Activated CD8-positive, alpha-beta memory T cell treated with anti-CD3 and anti-CD28 coated beads, Interleukin-2, amount 50 U/mL, for 1 hour (primary cell): Measurements from ENCODE around the gene HOXC11.
A peak's percentile ranks its signal among the peaks of the same experiment; 100 is the strongest.

Experiments used
- DNase-seq: peaks from one replicate; pipeline ENCODE4 v3.0.0-alpha.2; 2020; ENCODE audit errors: extremely low read depth

HOXC11 gene

DNA sequence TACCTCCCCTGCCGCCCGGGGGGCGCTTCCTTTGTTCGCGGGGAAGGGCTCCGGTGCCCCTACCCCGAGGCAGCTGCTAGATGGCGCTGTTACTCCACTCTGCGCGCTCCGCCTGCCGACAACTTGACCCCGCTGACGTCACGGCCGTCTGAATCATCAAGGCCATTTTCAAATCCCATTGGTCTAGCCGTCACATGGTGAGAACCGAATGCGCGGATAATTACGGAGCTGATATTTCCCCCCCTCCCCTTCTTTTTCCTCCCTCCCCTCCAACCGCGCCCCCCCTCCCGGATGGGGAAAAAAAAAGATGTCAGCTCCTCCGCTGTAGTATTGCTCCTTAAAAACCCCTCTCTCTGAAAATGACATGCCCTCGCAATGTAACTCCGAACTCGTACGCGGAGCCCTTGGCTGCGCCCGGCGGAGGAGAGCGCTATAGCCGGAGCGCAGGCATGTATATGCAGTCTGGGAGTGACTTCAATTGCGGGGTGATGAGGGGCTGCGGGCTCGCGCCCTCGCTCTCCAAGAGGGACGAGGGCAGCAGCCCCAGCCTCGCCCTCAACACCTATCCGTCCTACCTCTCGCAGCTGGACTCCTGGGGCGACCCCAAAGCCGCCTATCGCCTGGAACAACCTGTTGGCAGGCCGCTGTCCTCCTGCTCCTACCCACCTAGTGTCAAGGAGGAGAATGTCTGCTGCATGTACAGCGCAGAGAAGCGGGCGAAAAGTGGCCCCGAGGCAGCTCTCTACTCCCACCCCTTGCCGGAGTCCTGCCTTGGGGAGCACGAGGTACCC is 12.2 kb downstream of the HOXC11 start, which contains the start of gene HOXC10:
Gene HOXC10 (plus strand): TSS at position 246 of the 791 bp plus-strand sequence. CDS start 114 bp downstream, at position 360.
- peak; percentile 55 for DNase-seq

DNA sequence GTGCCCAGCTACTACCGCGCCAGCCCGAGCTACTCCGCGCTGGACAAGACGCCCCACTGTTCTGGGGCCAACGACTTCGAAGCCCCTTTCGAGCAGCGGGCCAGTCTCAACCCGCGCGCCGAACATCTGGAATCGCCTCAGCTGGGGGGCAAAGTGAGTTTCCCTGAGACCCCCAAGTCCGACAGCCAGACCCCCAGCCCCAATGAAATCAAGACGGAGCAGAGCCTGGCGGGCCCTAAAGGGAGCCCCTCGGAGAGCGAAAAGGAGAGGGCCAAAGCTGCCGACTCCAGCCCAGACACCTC is 12.7 kb downstream of the HOXC11 start:
- no peak for DNase-seq

DNA sequence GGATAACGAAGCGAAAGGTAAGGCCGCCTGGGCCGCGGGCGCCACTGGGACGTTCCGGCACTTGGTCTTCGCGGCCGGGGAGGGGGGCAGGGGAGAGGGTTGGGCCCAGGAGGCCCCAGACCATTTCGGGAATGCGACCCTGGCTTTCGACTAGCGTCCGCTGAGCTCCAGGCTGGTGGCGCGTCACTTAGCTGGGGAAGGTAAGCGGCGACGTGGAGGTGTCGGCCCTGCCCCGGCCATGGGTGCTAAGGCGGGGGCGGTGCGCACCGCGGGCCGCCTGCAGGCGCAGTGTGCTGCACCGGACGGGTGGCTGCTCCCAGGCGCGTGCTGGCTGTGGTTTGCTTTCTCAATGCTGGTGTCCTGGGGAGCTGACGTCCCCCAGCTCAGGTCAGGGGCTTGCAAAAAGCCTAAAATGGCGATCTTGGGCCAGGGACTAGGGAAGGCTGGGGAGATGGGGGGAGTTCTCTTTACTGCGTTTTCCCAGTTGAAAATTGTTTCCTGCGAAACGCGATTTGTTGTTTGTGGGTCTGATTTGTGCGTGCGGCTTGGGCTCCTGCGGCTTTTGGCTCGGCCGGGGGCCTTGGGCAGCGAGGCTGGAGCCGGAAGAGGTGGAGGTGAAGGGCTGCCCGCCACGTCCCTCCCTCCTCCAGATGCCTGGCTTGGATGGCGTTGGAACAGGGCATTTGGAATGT is 13.2 kb downstream of the HOXC11 start:
- DNase-seq, result no peak

DNA sequence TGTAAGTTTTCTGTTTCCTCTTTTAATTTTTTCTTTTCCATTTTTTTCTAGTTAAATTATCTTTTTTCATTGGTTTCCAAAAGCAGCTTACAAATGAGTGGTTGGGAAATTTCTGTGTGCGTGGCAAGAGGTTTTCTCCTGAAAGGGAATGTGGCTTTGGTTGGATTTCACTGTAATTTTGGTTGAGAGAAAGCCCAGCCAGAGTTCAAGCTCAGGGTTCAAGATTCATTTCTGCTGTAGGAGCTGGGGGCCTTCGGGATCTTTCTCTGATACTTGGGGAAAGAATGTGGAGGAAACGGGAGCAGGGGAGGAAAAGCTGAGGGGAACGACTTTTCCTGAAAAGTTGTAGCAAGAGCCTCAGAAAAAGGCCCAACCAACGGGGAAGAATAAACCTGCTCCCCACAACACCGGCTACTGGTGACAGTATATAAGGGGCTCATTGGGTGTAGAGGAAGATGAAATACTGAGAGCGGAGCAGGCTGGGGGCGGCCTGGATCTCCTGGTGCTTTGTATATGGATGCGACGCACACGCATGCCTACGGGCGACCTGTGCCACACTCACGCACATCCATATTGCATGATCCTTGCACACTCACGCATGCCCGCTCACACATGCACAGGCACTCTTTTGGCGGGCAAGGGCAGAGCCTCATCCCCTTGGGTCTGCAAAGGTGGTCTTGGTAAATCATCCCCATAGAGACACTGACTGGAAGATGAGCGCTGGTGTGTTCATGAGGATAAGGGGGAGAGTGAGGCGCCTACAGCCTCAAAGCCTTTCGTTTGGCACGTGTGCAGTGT is 14.0 kb downstream of the HOXC11 start:
- no peak for DNase-seq

DNA sequence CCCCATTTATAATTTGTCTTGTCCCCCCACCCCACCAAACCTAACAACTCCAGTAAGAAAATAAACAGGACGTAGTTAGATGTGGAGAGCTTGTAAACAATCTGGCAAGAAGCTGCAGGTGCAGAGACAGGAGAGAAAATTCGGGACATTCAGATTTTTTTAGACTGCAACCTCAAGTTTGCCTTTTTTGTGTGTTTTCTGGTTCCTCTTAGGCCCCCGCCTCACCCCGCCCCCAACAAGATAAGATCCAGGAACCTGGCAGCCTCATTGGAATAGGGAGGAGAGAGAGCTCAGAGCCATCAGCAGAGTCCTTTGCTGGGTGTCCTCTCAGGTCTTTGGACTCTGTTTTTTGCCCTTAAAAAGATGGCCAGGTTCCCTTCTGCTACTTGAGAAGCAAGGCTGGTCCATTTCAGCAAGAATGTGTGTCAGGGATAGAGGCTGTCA is 14.9 kb downstream of the HOXC11 start:
- DNase-seq, result no peak

DNA sequence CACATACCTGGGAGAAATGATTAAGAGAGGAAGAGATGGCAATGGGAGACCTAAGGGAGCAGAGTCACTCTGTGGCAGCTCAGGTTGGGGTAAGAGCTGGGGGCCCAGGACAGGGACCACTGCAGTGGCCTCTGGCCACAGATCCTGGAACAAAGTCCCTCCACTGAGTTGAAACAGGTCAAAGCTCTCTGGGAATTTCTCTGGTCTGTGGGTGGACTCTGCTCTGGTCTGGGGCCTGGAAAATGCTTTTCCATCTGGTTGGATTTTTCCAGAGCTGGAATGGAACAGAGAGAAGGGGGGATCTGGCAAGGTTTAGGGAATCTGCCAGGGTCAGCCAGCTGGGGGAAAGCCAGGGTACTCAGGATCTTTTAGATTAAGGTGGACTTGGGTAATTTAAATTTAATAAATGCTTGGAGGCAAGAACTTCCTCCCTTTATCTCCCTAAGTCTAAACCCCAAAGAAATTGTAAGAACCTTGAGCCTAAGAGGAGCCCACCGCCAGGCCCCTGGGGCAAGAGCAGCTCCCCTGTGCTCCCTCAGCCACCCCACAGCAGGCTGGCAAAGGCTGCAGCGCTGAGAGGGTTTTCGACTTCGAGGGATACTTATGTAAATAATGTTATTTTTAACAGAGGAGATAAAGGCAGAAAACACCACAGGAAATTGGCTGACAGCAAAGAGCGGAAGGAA is 15.8 kb downstream of the HOXC11 start:
- no peak for DNase-seq

DNA sequence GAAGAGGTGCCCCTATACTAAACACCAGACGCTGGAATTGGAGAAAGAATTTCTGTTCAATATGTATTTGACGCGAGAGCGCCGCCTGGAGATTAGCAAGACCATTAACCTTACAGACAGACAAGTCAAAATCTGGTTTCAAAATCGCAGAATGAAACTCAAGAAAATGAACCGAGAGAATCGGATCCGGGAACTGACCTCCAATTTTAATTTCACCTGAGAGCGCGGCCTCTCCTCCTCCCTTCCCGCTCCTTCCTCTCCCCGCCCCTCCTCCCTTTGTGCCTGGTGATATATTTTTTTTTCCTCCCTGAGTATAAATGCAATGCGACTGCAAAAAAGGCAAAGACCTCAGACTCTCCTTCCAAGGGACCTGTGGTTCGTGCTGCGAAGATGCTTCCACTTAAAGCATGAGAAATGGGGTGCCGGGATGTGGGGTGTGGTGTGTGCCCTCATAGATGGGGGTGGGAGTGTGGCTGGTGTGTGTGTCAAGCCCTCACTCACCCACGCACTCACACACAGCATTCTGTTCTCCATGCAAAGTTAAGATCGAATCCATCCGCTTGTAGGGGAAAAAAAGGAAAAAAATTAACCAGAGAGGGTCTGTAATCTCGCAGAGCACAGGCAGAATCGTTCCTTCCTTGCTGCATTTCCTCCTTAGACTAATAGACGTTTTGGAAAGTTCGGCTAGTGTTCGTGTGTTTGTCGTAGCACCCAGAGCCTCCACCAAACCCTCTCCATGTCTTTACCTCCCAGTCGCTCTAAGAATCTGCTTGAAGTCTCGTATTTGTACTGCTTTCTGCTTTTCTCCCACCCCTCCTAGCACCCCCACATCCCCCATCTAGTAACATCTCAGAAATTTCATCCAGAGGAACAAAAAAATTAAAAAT is 16.5 kb downstream of the HOXC11 start:
- no peak for DNase-seq

DNA sequence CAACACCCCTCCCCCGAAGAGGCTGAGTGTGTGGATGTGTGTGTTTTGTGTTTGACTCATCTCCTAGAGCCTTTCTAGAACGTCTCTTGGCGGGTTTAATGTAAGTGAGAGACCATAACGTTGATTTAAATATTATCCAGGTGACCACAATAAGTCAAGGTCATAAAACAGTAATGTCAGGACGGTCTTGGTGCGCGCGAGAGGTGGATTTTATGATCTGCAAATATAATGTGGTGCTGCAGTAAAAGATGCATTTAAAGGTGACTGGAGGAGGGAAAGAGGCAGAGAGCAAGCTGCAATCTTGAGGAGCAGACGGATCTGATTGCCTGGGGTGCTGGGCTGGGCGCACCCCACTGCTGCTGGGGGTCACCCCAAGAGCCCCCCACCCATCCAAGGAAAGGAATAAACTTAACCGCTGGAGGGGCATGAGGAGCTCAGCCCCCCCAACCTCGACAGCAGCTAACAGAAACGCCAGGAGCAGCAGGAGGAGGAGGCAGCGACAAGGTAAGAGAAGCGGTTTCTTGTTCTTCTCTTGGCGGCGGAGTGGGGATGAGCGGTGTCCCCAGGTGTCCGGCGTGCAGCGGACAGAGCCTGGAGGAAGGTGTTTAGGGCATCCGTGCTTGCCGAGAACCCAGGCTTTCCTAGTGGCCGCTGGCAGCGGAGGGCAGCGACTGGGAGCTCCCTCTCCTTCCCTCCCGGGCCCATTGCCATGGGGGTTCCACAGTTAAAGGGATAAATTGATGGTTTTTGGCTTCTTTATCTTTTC is 17.6 kb downstream of the HOXC11 start:
- no peak for DNase-seq

DNA sequence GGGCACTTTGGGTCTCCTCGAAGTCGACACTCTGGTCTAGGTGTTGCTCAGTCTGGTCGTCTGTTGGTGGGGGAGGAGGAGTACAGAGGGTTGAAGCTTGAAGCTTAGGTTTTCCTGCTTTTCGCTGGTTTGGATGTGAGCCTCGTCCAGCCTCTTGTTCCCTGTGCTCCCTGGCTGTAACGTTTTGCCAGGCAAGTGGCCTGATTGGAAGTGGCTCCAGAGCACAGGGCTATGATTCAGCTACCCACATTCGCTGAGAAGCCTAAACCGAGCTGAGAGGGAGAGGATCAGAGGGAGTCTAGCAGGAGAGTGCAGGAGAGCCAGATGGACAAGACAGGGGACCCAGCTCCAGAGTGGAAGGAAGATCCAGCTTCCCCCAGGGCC is 18.1 kb downstream of the HOXC11 start:
- DNase-seq, result no peak

DNA sequence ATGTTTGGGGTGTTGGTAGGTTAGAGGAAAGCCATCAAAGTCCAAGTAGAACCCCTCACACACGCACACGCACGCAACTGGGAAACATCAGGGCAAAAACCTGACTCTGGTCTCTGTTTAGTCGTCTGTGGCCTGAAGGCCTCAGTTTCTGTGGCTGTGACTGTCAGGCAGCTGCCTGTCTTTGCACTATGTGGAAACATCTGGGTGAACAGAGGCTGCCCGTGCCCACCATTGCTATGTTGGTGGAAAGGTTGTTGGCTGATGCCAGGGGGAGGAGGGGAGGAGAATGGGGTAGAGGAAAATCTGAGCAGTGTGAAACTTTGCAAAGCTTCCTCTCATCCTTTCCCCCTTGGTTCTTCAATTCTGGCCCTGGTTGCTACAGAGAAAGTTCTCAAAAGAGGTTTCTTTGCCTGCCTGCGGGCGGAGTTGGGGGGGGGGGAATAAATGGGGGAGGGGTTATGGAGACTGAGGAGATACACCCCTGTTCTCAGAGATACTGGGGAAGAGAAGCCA is 19.5 kb downstream of the HOXC11 start:
- no peak for DNase-seq

DNA sequence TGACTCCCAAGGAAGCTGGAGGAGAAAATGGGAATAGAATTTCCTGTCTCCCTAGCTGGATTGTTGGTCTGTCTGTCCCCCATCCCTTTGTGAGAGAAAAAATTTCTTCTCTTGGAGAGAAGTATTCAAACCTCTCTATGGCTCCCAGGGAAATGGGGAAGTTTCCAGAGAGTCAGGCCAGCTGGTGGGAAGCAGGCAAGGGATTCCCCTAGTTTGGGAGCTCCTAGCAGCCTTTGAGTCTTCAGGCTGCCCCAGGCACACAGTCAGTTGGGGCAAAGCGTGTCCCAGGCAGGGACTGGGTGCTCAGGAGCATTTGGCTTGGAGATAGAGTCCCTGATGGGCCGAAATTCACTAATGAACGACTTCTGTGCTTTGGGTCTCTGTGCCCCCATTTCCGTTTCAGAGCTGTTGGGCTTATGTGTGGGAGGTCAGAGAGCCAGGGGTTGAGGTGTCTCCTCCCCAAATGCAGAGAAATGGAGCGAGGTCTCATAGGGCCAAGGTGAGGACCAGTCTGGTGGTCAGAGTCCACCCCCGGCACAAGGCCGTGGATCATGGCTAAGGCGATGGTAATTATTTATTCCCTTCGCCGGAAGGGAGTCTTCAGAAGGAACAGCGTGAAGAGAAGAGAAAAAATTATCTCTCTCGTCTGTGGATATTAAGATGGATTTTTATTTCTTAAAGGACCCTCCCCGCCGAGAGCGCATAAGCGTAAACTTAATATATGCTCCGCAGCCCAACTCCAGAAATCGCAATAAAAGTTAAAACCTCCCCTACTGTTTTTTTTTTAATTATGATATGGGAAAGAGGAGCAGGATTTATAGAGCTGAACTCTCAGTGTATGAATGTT is 20.5 kb downstream of the HOXC11 start:
- no peak for DNase-seq

DNA sequence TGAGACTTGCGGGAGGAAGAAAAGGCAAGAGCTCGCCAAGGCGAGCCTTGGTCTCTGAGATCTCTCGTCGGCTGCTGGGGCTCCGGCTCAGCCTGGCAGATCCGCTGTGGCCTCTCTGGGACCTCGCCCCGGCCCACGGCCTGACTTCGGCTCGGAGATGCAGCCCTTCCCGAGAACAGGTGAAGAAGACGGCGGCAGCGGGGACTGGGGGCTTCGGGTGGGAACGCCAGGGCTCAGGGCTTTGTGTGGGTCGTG is 21.0 kb downstream of the HOXC11 start:
- no peak for DNase-seq

DNA sequence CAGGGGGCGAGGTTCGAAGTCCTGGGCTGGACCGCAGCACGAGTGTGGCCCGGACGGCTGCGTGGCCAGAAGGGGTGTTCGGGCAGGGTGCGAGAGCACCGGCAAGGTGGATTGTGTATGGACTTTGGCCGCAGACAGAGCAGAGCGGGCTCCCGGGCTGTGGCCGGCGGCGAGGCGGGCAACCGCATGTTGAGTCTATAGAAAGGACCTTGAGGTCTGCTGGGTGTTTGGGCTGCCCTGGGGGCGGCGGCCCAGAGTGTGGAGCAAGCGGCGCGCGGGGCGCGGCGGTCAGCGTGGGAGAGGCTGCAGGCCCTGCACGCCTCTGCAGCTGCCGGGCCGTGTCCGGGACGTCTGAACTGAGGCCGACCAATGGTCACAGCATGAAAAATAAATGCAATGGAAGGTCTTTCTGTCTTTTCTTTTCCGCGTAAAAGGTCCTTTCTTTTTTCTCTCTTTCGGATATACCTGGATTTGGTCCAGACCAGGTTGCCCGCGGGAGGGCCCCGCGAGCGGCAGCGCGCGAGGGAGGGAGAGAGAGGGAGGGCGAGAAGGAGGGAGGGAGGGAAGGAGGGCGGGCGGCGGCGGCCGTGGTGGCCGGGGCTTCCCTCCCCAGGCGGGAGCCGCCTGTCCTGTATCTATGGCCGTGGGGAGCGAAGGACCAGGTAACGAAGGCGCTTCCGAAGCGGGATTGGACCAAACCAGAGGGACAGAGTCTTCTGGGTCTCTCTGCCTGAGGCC is 21.5 kb downstream of the HOXC11 start:
- no peak for DNase-seq

DNA sequence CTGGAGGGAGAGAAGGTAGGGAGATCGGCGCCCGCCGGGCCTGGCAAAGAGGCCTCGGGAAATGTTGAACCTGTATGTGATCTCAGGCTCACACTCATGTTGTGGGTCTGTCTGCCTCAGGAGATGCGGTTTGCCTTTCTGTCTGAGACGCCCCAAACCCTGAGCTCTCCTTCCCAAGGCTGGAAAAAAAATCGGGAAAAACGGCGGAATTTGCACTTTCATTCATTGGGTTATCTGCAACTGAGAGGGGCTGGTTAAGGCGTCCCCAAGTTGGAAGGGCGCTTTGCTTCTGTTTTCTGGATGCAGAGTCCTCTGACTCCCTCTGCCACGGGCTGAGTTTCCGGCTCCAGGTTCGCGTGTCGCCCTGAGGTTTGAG is 22.1 kb downstream of the HOXC11 start:
- no peak for DNase-seq

DNA sequence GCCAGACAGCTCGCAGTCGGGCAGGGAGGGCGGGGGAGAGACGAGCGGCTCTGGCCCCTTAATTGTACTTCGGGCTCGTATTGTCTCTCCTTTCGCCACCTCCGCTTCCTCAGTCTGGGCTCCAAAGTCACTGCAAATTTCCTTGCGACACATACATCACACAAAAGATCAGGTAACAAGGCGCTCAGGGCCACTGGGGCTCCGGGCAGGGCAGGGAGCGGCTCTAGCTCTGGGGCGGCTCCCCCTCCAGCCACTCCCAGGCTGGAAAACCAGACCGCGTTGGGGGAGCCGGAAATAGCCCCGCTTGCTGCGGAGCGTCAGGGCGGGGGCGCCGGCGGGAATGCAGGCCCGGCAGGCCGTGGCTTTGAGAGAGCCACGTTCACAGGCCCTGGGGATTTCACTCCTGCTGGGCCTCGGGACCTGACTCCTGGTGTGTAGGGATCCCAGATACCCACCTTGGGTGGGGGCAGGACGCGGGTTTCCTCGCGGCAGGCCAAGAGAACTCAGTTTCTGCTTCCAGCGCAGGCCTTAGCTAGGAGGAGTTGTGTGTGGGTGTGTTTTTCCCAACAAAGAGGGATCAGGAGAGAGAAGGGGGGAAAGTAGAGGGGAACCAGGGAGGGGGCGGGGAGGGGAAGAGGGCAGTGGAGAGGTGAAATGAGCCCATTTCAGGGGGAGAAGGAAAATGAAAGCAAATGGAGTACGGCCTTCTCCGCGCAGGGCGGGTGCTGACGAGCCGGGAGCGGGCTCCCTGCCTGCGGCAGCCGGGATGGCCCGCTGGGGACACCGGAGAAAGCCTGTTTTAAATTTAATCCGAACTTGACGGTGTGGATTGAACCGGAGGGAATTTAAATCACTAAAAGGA is 22.7 kb downstream of the HOXC11 start:
- DNase-seq, result no peak

DNA sequence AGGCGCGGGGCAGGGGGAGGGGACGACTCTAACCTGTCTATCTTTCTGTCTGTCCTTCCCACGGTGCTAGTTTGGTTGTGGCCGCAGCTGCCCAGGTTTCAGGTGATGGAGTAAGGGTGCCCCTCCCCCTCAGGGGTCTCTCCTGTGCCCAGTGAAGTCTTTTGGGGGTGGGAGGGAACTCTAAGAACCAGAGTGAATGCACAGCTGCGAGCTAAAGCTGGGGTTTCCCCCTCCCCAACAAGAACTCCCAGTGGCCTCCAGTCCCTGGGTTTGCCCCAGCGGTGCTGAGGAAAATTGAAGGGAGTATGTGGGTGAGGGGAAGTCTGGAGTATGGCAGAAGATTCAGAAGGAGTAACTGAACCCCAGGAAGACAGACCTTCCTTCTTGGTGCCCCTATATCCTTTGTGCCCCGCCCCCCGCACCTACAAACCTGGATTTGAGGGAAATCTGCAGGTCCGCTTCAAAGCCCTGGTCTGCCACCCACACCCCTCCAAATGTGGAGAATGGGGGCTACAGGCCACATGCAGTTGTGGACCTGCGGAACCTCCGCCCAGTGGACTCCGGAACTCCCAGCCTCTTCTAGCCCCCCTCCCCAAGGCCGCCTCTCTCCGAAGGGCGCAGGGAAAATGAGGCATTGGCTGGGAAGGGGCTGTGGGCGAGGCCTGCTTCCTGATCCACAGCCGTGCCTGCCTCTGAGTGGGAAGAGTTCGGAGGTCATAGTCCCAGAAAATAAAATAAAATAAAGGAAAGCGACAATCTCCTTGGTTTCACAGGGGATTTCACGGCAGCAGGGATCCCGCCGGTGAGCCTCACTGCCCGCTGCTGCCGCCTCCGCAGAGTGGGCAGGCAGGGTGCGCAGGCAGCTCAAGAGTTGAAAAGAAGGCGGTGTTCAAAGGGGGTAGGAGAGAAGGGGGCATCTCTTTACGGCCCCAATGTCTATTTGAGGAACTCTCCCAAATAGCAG is 23.6 kb downstream of the HOXC11 start:
- DNase-seq, result no peak
